Right lobe of liver (tissue), 4 donors: ENCODE measurements around the gene ULBP3.

Source experiments
- CTCF ChIP-seq, 4 donors: fragments of 200-600 bp in 3 of 4; fragments of 450-650 bp in 1 of 4; IDR thresholded peaks; one replicate each; pipeline versions ENCODE4 v1.5.1 to v1.8.0; 2016 to 2022; ENCODE audit warnings: antibody characterized with exemption in 4 of 4, mild to moderate bottlenecking in 2 of 4
- POLR2A ChIP-seq: fragments of 450-650 bp; IDR thresholded peaks from one replicate; pipeline ENCODE4 v1.6.1; 2017; ENCODE audit warnings: antibody characterized with exemption, mild to moderate bottlenecking
- donor health status: DM: no; HTN: no; CAD: no.
- donor health status: DM: no; HTN: no; CAD: no.
- donor health status: DM: no; HTN: yes; CAD: no.

DNA sequence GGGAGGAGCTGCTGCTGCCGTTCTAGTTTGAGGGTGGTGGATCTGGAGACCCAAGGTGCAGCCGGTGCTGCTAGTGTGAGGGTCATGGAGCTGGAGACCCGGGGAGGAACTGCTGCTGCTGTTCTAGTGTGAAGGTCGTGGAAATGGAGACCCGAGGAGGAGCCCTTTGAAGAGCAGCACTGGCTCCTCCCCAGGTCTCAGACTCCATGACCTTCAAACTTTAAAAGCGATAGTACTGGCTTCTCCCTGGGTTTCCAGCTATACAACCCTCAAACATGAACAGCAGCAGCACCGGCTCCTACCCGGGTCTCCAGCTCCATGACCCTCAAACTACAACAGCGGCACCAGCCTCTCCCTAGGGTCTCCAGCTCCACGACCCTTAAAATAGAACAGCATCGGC, 15.5 kb downstream of the ULBP3 start:
- TF ChIP-seq CTCF (IDR thresholded peaks at IDR 0.05) (no peak), POLR2A (no peak)
